ENCODE data around the gene C16orf87. TPM values are rescaled to one million over a fixed set of nuclear protein-coding genes. Genes with fewer than 3 reads are reported as not detected.

C16orf87 gene
- total RNA-seq, 2 experiments from 2014 or later = 12.5 to 14.7 TPM

GRCh38 chr16:46747777-46748651, 83.0 kb downstream of the C16orf87 start, which contains the start of gene MYLK3:
MYLK3 (minus strand) TSS chr16:46748344; CDS start chr16:46748193, 151 bp downstream.
- intact Hi-C loops (cut with micrococcal nuclease) = no loop called here
- no peaks in the 10 kb centered on the region for H3K27me3 Mint-ChIP-seq

GRCh38 chr16:46746821-46747776, 83.9 kb downstream of the C16orf87 start:
- H3K4me3 Mint-ChIP-seq = no peak overlapping the region
- no peaks in the 10 kb centered on the region for H3K36me3 Mint-ChIP-seq (ENCODE audit: low read depth)
- no peak for DNase-seq
- TF ChIP-seq CTCF (IDR thresholded peaks at IDR 0.05) = no peak
- H3K9me3 Mint-ChIP-seq = no peaks in the 10 kb centered on the region
- ChIA-PET CTCF (no interaction called here), POLR2A (no interaction called here)
- intact Hi-C loops (cut with micrococcal nuclease) = no loop called here
- no peak for ATAC-seq
- peaks cover 4% of the 10 kb centered on the region for H3K4me1 Mint-ChIP-seq (ENCODE audit: low read depth)
- H3K27ac Mint-ChIP-seq = no peak overlapping the region
- no peaks in the 10 kb centered on the region for H3K27me3 Mint-ChIP-seq

More at GRCh38 chr16:46747777-46748651, 83.0 kb downstream of the C16orf87 start, which contains the start of gene MYLK3:
- Mint-ChIP-seq H3K4me1 (ENCODE audit: low read depth) (peaks cover 4% of the 10 kb centered on the region), H3K27ac (no peak within 1 kb of the TSS), H3K4me3 (no peak within 1 kb of the TSS), H3K9me3 (no peaks in the 10 kb centered on the region), H3K36me3 (ENCODE audit: low read depth) (no peaks in the 10 kb centered on the region)
- no peak for ATAC-seq
- no peak for DNase-seq
- CTCF ChIA-PET = no interaction called here
- TF ChIP-seq CTCF (IDR thresholded peaks at IDR 0.05) = no peak
- POLR2A ChIA-PET = no interaction called here

Other genes starting within 250 kb of the C16orf87 start
- 10 to 100 TPM; 37.0 to 37.6 TPM for gene SHCBP1, start 209.8 kb downstream of the C16orf87 start, total RNA-seq
- 10 to 100 TPM; 83.4 to 94.9 TPM for gene VPS35, start 142.0 kb downstream of the C16orf87 start, total RNA-seq
- gene ORC6, start 141.5 kb downstream of the C16orf87 start, total RNA-seq = 10 to 100 TPM; 49.2 to 51.6 TPM
- gene MYLK3, start 82.8 kb downstream of the C16orf87 start, total RNA-seq = under 1 TPM in 1 of 2 experiments, not detected in 1; 0.11 TPM
- gene GPT2, start 53.2 kb upstream of the C16orf87 start, total RNA-seq = 10 to 100 TPM; 39.3 to 50.6 TPM
- gene DNAJA2, start 142.5 kb upstream of the C16orf87 start, total RNA-seq = 10 to 100 TPM; 68.4 to 70.2 TPM

All from activated CD8-positive, alpha-beta T cell treated with anti-CD3 and anti-CD28 coated beads for 36 hours (primary cell).